Measurements from ENCODE around the gene SELL.

DNA sequence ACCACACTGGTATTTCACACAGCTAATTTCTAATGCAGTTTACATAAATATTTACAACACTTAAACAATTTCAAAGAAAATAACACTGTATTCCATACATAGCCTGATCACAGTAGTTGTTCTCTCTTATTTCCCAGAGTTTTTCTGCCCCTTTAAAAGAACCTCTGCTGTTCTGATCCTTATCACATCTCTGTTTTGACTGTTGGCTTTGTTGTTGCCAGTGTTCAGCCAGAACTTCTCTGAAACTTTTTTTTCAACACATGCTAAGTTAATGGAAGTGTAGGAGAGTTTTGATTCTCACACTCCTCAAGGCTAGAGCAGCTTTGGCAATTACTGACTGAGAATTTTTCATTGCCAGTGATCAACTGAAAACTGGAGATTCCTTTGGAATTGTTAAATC lies 11.4 kb upstream of the SELL start:
- no peak for TF ChIP-seq POLR2A (IDR thresholded peaks at IDR 0.05)
- TF ChIP-seq, protein P1, sequence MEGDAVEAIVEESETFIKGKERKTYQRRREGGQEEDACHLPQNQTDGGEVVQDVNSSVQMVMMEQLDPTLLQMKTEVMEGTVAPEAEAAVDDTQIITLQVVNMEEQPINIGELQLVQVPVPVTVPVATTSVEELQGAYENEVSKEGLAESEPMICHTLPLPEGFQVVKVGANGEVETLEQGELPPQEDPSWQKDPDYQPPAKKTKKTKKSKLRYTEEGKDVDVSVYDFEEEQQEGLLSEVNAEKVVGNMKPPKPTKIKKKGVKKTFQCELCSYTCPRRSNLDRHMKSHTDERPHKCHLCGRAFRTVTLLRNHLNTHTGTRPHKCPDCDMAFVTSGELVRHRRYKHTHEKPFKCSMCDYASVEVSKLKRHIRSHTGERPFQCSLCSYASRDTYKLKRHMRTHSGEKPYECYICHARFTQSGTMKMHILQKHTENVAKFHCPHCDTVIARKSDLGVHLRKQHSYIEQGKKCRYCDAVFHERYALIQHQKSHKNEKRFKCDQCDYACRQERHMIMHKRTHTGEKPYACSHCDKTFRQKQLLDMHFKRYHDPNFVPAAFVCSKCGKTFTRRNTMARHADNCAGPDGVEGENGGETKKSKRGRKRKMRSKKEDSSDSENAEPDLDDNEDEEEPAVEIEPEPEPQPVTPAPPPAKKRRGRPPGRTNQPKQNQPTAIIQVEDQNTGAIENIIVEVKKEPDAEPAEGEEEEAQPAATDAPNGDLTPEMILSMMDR (IDR thresholded peaks at IDR 0.05) = no peak

Data from breast epithelium (tissue), 3 donors.